ENCODE results near the gene BLOC1S2. TPM values are rescaled to one million over a fixed set of nuclear protein-coding genes. Genes with fewer than 3 reads are reported as not detected.
"Not testable (repeated sequence)": the region's sequence is repeated elsewhere in the genome, so short reads cannot be mapped to it uniquely, and the experiment has no call there.

The BLOC1S2 gene
- total RNA-seq, 1 donor from 2014 or later = 63.9 TPM

- no peak for DNase-seq (ENCODE audit: low read depth)
Measured at GRCh38 chr10:100291356-100291755, 4.9 kb upstream of the BLOC1S2 start.

DNA sequence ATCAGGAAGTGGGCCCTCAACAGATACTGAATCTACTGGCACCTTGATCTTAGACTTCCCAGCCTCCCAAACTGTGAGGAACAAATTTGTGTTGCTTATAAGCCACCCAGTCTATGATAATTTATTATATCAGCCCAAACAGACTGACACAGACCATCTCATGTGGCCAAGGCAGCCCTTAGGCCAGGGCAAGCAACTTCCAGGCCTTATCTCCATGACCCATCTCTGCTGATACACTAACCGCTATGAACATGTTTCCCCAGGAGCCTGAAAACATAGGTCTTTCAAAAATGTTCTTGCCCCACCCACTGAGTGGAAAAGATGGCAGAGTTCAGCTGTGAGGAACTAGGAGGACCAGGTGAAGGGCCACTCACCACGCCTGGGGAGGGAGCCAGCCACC, 3.2 kb upstream of the BLOC1S2 start:
- no peak for DNase-seq (ENCODE audit: low read depth)

GRCh38 chr10:100288196-100288595, 1.7 kb upstream of the BLOC1S2 start:
- DNase-seq (ENCODE audit: low read depth) = no peak

GRCh38 chr10:100287756-100288155, 1.3 kb upstream of the BLOC1S2 start:
- no peak for DNase-seq (ENCODE audit: low read depth)

- not testable (repeated sequence) for DNase-seq (ENCODE audit: low read depth)
Measured at GRCh38 chr10:100285326-100285725, 1.2 kb downstream of the BLOC1S2 start.

- no peak for DNase-seq (ENCODE audit: low read depth)
Measured at GRCh38 chr10:100282907-100283306, 3.6 kb downstream of the BLOC1S2 start.

DNA sequence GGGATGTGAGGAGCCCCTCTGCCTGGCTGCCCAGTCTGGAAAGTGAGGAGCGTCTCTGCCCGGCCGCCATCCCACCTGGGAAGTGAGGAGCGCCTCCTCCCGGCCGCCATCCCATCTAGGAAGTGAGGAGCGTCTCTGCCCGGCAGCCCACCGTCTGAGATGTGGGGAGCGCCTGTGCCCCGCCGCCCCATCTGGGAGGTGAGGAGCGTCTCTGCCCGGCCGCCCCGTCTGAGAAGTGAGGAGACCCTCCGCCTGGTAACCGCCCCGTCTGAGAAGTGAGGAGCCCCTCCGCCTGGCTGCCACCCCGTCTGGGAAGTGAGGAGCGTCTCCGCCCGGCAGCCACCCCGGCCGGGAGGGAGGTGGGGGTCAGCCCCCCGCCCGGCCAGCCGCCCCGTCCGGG, 9.5 kb downstream of the BLOC1S2 start:
- not testable (repeated sequence) for DNase-seq (ENCODE audit: low read depth)

- DNase-seq (ENCODE audit: low read depth) = peak; percentile 86
Measured at GRCh38 chr10:100267239-100268104, 19.0 kb downstream of the BLOC1S2 start, which contains the start of gene CWF19L1. TSS of gene CWF19L1 (minus strand) at chr10:100267638. CDS start at chr10:100267593, 45 bp downstream.

DNA sequence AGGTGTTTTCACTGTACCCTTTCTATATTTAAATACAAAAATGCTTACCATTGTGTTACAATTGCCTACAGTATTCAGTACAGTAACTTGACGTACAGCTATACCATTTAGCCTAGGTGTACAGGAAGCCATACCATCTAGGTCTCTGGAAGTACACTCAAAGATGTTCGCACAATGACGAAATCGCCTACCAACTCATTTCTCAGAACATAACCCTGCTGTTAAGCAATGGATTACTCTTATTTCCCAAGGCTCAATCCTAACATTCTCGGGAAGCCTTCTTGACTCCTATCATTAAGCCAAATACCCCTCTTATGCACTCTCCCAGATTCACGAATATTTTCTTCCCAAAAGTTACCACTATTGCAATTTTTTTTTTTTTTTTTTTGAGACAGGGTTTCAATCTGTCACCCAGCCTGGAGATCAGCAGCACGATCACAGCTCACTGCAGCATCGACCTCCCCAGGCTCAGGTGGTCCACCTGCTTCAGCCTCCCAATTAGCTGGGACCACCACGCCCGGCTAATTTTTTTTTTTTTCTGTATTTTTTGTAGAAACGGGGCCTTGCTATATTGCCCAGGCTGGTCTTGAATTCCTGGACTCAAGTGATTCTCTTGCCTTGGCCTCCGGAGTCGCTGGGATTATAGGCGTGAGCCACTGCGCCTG, 20.5 kb downstream of the BLOC1S2 start:
- no peak for DNase-seq (ENCODE audit: low read depth)

DNA sequence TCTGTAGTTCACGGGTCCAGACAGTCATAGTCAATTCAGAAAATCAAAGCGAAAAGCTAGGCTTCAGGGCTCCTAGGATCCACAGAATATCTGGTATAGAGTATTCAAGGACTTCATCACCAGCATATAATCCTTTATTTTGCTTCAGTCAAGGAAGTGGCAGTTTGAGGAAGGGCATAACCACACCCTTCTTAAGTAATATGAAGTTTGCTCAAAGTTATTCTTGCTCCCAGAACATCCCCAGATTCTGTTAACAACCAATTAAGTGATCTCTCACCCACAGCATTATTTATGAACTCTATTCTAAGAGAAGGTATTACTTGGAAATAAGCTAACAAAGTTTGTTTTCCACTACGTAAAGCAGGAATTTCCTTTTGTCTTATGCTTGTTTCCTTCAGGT, 32.3 kb downstream of the BLOC1S2 start:
- DNase-seq (ENCODE audit: low read depth) = no peak

GRCh38 chr10:100253041-100253440, 33.4 kb downstream of the BLOC1S2 start:
- DNase-seq (ENCODE audit: low read depth) = no peak

DNA sequence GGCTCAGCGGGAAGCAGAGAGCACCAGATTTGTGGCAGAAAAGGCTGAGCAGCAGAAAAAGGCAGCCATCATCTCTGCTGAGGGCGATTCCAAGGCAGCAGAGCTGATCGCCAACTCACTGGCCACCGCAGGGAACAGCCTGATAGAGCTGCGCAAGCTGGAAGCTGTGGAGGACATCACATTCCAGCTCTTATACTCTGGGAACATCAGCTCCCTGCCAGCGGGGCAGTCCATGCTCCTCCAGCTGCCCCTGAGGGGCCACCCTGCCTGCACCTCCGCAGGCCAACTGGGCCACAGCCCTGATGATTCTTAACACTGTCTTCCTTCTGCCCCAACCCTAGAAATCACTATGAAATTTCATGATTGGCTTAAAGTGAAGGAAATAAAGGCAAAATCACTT, 37.7 kb downstream of the BLOC1S2 start:
- no peak for DNase-seq (ENCODE audit: low read depth)

DNA sequence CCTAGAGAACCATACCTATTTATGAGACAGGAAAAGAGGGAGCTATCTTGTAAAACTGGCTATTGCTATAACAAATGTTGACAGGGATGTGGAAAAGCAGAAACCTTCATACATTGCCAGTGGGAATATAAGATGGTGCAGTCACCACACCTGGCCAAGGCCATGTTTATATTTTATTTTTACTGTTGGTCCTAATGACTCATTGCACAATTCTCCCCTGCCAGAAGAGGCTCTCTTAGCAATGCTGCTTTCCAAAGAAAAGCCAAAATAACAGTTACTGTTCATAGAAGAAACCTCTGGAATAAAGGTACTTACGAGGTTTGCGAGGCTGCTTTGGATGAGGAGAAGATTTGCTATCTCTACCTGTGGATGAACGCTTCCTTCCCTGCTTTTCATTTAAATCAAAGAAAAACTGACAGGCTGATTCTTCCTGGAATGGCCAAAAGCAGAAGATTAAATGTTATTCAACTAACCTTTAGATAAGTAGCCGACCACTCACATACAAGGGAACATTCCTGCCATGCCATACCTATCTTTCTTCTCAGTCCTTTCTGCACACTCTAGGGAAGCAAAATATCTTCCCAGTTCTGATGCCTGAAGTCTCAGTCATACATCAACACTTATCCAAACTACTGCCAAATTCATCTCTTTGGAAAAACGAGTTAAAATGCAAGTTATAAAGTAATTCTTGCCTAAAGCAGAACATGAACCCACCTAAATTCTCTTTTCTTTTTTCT, 40.8 kb downstream of the BLOC1S2 start:
- no peak for DNase-seq (ENCODE audit: low read depth)

DNA sequence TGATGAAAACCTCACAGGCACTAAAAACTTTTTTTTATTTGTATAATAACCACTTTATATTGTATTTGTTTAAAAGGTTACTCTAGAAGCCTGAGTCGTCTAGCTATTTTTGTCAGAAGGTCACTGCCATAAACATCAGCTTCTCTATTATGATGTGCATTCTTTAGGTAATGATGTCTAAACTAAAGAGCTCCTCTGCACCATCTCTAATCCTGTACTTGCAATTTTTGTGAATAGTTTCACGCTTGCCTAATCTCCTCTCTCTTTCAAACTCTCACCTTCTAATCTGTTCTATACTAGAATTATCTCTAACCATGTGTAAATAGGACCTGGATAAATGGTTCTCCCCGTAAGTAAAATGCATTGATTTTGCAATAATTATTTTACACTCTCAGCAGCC, 46.6 kb downstream of the BLOC1S2 start:
- no peak for DNase-seq (ENCODE audit: low read depth)

DNA sequence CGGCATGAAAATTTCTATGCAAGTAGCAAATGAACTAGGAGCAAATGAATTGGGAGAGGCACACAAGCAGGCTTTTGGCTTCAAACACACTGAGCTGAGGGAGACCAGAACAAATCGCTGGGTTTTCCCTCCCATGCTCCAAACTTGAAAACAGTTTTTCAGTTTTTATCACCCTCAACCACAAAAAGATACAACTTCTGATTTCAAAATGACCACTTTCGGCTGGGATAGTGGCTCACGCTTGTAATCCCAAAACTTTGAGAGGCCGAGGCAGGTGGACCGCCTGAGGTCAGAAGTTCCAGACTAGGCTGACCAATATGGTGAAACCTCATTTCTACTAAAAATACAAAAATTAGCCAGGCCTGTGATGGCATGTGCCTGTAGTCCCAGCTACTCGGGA, 48.1 kb downstream of the BLOC1S2 start:
- DNase-seq (ENCODE audit: low read depth) = no peak

GRCh38 chr10:100232101-100232500, 54.4 kb downstream of the BLOC1S2 start:
- no peak for DNase-seq (ENCODE audit: low read depth)

- DNase-seq (ENCODE audit: low read depth) = no peak
Measured at GRCh38 chr10:100229819-100230422, 56.6 kb downstream of the BLOC1S2 start.

- DNase-seq (ENCODE audit: low read depth) = no peak
Measured at GRCh38 chr10:100223879-100224278, 62.6 kb downstream of the BLOC1S2 start.
